ENCODE data around the gene KIF17.

KIF17 gene

DNA sequence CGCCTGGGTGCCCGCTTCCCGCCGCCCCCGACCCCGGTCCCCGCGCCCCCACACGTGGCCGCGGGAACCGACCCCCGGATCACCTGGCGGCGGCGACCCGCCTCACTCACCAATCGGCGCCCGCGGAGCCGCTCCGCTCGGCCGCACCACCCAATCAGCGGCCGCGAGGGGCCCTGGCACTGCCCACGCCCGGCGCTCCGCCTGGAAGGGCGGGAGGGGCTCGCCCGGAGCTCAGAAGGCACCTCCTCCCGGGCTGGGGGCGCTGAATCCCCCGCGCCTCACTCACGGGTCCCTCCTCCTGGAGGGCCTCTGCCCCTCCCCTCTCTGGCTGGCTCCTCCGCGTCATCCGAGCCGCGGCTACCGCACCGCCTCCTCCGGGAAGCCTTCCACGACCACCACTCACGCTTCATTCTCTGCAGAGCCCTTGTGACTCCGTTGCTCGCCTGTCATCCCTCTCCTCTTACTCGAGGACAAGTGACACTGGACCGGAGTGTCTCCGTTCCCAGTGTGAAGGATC, 14.3 kb upstream of the KIF17 start:
- DNase-seq (ENCODE audit: low spot score), result peak; percentile 88
- in situ Hi-C loops (cut with MboI; ENCODE audit: low pct_unique_long_range_greater_than_20kb, low sequenced_read_pairs, unreplicated experiment), result no loop called here
- TF ChIP-seq, protein P1, sequence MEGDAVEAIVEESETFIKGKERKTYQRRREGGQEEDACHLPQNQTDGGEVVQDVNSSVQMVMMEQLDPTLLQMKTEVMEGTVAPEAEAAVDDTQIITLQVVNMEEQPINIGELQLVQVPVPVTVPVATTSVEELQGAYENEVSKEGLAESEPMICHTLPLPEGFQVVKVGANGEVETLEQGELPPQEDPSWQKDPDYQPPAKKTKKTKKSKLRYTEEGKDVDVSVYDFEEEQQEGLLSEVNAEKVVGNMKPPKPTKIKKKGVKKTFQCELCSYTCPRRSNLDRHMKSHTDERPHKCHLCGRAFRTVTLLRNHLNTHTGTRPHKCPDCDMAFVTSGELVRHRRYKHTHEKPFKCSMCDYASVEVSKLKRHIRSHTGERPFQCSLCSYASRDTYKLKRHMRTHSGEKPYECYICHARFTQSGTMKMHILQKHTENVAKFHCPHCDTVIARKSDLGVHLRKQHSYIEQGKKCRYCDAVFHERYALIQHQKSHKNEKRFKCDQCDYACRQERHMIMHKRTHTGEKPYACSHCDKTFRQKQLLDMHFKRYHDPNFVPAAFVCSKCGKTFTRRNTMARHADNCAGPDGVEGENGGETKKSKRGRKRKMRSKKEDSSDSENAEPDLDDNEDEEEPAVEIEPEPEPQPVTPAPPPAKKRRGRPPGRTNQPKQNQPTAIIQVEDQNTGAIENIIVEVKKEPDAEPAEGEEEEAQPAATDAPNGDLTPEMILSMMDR (IDR thresholded peaks at IDR 0.05; ENCODE audit: extremely low read depth, insufficient read depth, missing control alignments), result no peak

DNA sequence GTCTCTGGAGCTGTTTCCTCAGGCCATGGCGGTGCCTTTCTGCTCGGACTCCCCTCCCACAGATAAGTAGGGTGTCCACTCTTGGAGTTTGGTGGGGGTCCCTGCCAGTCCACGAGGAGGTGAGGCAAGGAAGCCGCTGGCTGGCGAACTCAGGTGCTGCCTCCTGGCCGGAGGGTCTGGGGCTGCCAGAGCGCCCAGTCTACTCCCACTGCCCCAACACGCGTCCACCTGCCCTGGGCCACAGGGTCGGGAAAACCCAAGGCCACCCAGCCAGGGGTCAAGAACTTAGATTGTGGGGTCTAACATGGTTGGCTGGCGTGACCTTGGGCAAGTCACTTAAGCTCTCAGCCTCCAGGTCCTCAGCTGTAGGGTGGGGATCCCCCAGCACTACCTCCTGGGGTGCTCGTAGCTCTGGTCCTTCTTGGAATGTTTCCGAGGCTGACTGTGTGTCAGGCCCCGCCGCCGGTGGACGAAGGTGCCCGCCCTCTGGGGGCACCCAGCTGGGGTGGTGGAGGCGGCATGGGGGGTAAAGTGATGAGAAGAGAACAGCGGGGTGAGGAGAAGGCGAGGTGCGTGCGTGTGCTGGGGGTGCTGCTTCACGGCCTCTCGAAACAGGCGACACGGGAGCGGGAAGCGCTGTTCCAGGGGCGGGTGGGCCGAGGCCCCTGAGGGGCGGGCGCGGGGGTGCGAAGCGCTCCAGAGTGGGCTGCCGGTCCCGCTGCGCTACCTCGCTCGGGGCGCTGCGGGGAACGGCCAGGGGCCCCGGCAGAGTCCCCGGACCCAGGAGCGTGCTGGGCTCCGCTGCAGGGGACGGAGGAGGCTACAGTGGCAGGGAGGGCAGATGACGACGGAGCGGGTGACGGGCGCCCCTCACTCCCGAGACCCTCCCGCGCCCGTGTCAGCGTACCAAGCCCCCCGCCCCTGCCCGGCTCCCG, 13.5 kb upstream of the KIF17 start:
- TF ChIP-seq, protein P1 (IDR thresholded peaks at IDR 0.05; ENCODE audit: extremely low read depth, insufficient read depth, missing control alignments), result no peak

DNA sequence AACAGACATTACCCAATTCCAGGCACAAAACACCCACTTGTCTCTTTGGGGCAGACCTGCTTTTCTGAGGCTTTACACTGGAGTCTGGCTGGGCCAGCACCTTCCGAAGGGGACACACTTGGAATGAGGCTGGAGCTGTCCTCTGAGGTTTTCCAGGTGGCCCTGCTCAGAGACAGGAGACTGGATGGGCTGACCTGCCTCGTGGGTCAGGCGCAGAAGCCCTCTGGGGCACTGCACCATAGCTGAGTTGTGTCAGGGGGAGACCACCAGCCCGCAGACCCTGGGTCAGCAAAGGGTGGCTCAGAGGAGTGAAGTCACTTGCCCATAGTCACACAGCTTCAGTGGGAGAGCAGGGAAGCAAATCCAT, 12.9 kb upstream of the KIF17 start:
- in situ Hi-C loops (cut with MboI; ENCODE audit: low pct_unique_long_range_greater_than_20kb, low sequenced_read_pairs, unreplicated experiment), result no loop called here
- TF ChIP-seq, protein P1 (IDR thresholded peaks at IDR 0.05; ENCODE audit: extremely low read depth, insufficient read depth, missing control alignments), result no peak
- peak; percentile 19 for DNase-seq (ENCODE audit: low spot score)

More for the DNA sequence above, 13.5 kb upstream of the KIF17 start:
- in situ Hi-C loops (cut with MboI; ENCODE audit: low pct_unique_long_range_greater_than_20kb, low sequenced_read_pairs, unreplicated experiment), result no loop called here
- peak; percentile 65 for DNase-seq (ENCODE audit: low spot score)

DNA sequence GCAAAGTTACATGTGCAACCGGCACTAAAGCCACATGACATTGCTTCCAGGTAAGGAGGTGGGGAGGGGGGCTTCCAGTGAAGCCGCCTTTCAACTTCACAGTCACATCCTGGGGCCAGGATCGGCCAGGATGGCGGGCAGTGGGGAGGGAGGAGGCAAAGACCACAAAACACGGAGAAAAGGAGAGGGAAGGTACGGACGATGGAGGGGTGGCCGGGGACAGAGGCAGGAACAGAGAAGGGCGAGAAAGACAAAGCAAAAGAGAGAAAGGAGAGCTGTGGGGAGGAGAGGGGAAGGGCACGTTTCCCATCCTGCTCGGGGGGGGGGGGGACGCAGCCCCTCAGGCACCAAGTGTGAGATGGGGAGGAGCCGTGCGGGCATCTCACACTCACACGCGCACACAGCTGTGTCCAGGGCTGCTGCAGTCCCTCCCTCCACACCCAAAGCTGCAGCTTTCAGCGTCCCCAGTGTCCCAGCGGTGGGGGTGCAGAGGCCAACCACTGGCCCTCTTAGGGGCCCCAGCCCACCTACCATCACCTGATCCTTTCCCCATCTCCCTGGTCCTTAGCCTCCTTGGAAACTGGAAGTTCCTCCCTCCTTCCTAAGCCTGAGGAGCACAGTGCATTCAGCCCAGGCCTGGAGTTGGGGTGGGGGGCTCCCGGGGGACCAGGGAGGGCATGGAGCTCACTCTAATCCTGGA, 12.3 kb upstream of the KIF17 start:
- in situ Hi-C loops (cut with MboI; ENCODE audit: low pct_unique_long_range_greater_than_20kb, low sequenced_read_pairs, unreplicated experiment), result no loop called here
- TF ChIP-seq, protein P1 (IDR thresholded peaks at IDR 0.05; ENCODE audit: extremely low read depth, insufficient read depth, missing control alignments), result no peak
- peak; percentile 18 for DNase-seq (ENCODE audit: low spot score)

DNA sequence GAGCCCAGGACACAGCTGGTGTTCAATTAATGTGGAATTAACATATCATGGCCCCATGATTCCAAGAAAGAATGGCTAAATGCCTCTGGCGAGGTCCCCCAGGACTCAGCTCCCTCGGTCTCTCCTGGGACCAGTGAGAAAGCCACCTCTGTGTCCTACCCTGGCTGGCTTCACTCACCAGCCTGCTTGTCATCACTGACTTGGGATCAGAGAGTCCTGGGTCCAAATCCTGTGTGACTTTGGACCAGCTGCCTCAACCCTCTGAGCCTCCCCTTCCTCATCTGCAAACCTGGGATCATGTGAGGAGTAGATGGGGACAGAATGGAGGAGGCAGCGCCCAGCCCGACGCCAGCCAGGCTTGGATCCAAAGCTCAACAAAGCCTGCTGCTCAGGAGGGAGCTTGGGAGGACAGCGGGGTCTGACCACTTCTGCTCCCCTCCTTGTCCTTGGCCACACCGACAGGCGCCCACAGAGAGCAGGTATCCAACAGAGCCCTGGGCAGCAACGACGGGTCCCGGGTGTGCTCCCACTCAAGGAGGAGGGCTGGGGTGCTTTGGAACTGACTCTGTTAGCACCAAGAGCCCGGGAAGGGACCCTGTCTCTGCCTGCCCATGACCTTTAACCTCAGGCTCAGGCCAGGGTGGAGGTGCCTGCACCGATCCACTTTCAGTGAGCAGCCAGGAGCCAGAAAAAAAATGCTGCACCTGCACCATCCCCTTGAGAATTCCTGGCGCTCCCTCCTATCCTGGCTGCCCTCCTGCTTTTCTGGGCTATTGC, 11.5 kb upstream of the KIF17 start:
- in situ Hi-C loops (cut with MboI; ENCODE audit: low pct_unique_long_range_greater_than_20kb, low sequenced_read_pairs, unreplicated experiment), result no loop called here
- TF ChIP-seq, protein P1 (IDR thresholded peaks at IDR 0.05; ENCODE audit: extremely low read depth, insufficient read depth, missing control alignments), result no peak
- DNase-seq (ENCODE audit: low spot score), result no peak
